AG09309 (cell line): ENCODE results near the gene PIP4P1.
"Not testable (repeated sequence)": the region's sequence is repeated elsewhere in the genome, so short reads cannot be mapped to it uniquely, and the experiment has no call there.

ENCODE experiments used
- DNase-seq: peaks from one replicate; pipeline ENCODE4 v3.0.0-alpha.2; 2010; ENCODE audit warnings: low read depth
- H3K4me3 ChIP-seq: 2 replicates; pipeline ENCODE4 v1.5.1; 2011; ENCODE audit warnings: mild to moderate bottlenecking, low read depth, low read length, moderate library complexity; ENCODE audit not compliant: control insufficient read depth
- CTCF ChIP-seq: IDR thresholded peaks from 2 replicates; pipeline ENCODE4 v1.5.1; 2011; ENCODE audit warnings: mild to moderate bottlenecking, low read depth, low read length, inconsistent platforms; ENCODE audit not compliant: insufficient read depth, control insufficient read depth; ENCODE audit errors: missing control alignments

PIP4P1 gene

GRCh38 chr14:20461225-20462141, at the start of gene PIP4P1:
Gene PIP4P1, minus strand, starts transcription at chr14:20461434. Its CDS starts 109 bp downstream, at chr14:20461325.
- DNase-seq = peak; percentile 100
- peak within 1 kb of the TSS; percentile 59 for H3K4me3 ChIP-seq
- no peak for TF ChIP-seq CTCF

GRCh38 chr14:20508367-20508766, 47.1 kb upstream of the PIP4P1 start:
- no peak for TF ChIP-seq CTCF
- no peak for DNase-seq
- H3K4me3 ChIP-seq = no peak overlapping the region

GRCh38 chr14:20507537-20507936, 46.3 kb upstream of the PIP4P1 start:
- not testable (repeated sequence) for DNase-seq, H3K4me3 ChIP-seq

- not testable (repeated sequence) for DNase-seq, H3K4me3 ChIP-seq
These were observed 45.5 kb upstream of the PIP4P1 start for GRCh38 chr14:20506752-20507151.

GRCh38 chr14:20506276-20506675, 45.0 kb upstream of the PIP4P1 start:
- not testable (repeated sequence) for DNase-seq, H3K4me3 ChIP-seq

GRCh38 chr14:20503898-20504297, 42.7 kb upstream of the PIP4P1 start:
- no peak for DNase-seq

GRCh38 chr14:20501346-20501745, 40.1 kb upstream of the PIP4P1 start:
- TF ChIP-seq CTCF = no peak
- DNase-seq = no peak
- no peak overlapping the region for H3K4me3 ChIP-seq

More at GRCh38 chr14:20503898-20504297, 42.7 kb upstream of the PIP4P1 start:
- TF ChIP-seq CTCF = no peak
- no peak overlapping the region for H3K4me3 ChIP-seq

GRCh38 chr14:20499881-20500280, 38.6 kb upstream of the PIP4P1 start:
- DNase-seq = no peak
- H3K4me3 ChIP-seq = no peak overlapping the region
- no peak for TF ChIP-seq CTCF
